GM21576 (cell line): Measurements from ENCODE around the gene PIEZO1.

ENCODE experiments used
- ATAC-seq: cut with Tn5 transposase; IDR thresholded peaks from one replicate; pipeline ENCODE4 v1.9.1; 2021; ENCODE audit warnings: mild to moderate bottlenecking, moderate library complexity; ENCODE audit not compliant: unreplicated experiment

The PIEZO1 gene

GRCh38 chr16:88816736-88817535 lies 31.9 kb upstream of the PIEZO1 start:
- no peak for ATAC-seq

- no peak for ATAC-seq
Observed at GRCh38 chr16:88815901-88816589, 31.0 kb upstream of the PIEZO1 start.

DNA sequence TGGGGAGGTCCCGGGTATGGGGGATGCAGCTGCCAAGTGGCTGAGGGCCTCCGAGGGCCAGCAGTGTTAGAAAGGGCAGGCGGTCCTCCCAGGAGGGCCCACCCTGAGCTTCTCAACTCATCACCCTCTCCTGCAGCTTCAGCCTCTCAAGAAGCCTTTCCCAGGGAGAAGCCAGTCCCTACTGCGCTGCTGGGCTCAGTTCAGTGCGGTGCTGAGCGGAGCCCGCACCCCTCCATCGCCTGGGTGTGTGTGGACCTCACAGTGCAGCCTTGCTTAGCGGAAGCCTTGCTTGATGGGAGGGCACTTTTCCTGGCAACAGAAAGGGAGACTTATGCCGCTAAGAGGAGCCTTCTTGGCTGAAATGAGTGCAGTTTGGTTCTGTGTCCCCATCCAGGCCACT lies 30.2 kb upstream of the PIEZO1 start:
- no peak for ATAC-seq

DNA sequence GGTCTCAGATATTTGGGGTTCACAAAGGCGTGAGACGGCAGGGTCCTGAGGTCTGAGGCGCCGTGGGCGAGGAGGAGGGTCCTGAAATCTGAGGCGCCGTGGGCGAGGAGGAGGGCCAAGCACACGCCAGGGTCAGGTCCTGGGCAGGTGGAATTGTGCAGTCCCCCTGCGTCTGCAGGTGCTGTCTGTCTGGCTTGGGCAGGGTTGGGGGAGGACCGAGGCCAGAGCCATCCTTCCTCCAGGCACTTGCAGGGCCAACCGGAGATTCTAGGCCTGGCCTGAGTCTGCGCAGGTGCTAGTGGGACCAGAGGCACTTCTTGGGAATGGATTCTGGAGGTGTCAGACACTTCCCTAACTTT lies 29.1 kb upstream of the PIEZO1 start:
- no peak for ATAC-seq

GRCh38 chr16:88813269-88814143 lies 28.5 kb upstream of the PIEZO1 start:
- no peak for ATAC-seq

DNA sequence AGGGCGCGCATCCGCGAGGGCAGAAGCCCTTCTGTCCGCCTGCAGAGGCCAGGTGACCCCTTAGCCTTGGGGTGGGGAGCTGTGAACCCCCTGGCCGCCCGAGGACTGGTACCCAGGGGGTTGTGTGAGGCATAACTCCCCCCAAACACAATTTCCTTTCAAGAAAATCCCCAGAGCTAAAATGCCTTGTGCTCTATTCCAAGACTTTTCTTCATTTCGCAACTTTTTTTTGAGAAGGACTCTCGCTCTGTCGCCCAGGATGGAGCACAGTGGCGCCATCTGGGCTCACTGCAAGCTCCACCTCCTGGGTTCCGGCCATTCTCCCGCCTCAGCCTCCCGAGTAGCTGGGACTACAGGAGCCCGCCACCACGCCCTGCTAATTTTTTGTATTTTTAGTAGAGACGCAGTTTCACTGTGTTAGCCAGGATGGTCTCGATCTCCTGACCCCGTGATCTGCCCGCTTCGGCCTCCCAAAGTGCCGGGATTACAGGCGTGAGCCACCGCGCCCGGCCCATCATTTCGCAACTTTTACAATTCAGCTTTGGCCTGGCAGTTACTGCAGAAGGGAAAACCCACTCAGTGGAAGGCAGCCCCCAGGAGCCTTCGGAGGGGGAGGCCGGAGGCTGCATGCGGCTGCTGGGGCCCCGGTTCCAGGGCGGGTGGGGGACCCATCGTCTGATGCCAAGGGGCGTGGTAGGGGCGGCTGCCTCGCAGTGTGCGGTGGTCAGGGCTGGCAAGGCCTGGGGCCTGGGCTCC lies 27.7 kb upstream of the PIEZO1 start:
- ATAC-seq, result no peak

DNA sequence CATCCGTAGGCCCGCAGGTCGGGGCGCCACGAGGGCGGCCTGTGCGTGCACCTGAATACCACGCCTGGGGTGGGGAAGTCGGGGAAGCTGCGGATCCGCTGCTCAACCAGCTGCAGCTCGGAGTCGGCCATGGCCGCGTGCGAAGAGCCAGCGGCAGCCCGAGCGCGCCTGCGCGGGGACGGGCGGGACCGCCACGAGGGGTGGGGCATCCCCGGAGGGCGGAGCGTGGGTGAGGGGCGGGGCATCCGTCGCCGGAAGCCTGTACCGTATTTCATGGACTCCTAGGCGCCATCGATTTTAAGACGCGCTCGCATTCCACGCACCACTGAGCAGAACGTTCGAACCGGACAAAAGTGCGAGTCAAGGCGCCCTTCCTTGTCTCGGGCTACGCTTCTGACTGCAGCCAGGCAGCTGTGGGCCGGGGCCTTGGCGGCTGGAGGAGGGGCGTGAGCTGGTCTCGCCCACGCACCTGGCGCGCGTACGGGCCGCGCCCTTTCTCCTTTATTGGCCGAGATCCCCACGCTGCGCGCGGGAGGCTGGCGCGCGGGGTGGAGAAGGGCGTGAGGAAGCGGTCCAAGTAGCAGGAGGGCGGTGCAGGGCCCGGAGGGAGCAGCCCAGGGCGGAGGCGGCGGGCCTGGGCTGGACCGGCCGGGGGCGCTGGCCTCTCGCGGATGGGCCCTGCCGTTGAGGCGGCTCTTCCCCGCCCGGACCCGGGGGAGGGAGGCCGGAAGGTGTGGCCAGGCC lies 26.9 kb upstream of the PIEZO1 start, which contains the start of gene APRT:
APRT (minus strand) TSS at position 160 of the 744 bp plus-strand sequence; CDS start at position 131, 29 bp downstream.
- peak; percentile 52 for ATAC-seq

DNA sequence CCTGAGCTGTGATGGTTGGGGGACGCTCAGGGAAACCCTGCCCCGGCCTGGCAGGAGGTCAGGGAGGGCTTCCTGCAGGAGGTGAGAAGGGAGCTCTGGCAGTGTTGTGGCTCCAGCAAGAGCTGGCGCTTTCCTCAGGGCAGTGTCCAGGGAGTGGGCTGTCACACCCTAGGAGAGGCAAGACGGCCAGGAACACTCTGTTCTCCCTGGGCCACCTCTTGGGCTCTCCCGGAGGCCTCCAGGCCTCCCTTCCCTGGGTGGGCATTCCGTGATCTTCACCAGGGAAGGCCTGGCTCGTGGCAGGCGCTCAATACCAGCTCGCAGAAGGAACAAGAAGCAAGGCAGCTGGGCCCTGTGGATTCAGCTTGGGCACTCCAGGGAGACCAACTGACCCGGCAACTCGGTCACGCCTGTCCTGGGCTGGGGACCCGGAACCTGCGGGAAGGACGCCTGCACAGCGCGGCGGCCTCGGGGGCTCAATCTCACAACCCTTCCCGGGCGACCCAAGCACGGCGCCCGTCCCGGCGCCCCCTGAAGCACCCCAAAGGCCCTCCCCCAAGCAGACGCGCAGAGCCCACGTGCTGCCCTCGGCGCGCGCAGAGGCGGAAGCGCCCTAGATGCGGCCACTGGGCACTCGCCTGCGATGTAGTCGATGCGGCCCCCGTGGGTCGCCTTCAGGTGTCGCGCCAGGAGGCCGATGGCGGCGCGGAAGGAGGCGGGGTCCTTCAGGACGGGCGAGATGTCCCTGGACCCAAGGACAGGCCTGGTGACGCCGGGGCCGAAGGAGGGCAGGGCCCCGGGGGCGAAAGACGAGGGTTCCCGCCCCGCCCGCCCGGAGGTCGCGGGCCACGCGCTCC lies 26.1 kb upstream of the PIEZO1 start:
- ATAC-seq, result peak; percentile 34

DNA sequence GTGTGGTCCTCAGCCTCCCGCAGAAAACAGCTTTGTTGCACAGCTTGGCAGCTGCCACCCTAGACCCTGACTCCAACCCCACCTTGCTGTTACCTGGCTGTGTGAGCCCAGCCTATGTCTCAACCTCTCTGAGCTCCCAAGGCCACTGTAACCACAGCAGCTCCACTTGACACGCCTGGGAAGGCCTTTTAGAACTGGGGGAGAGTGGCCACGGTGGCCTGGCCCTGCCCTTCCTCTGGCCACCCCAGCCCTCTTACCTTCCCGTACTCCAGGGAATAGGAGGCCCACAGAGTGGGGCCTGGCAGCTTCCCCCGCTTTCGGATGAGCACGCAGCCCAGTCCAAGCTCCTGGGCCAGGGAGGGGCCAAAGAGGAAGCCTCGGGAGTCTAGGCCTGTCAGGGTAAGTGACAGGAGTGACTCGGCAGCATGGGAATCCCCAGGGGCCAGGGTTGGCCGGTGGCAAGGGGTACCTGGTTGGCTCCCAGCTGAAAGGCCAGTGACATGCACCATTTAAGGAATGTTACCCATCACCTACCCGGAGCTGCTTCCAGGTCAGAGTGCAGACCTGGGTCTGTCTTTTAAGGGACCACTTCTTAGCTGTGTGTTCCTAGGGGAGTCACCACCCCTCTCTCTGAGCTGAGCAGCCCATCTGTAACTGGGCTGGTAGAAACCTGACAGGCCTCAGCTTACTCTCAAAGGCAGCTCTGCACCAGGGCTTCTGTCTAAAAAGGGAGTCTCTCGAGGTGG lies 25.3 kb upstream of the PIEZO1 start:
- no peak for ATAC-seq

- ATAC-seq, result no peak
Observed at GRCh38 chr16:88809676-88810165, 24.7 kb upstream of the PIEZO1 start.

DNA sequence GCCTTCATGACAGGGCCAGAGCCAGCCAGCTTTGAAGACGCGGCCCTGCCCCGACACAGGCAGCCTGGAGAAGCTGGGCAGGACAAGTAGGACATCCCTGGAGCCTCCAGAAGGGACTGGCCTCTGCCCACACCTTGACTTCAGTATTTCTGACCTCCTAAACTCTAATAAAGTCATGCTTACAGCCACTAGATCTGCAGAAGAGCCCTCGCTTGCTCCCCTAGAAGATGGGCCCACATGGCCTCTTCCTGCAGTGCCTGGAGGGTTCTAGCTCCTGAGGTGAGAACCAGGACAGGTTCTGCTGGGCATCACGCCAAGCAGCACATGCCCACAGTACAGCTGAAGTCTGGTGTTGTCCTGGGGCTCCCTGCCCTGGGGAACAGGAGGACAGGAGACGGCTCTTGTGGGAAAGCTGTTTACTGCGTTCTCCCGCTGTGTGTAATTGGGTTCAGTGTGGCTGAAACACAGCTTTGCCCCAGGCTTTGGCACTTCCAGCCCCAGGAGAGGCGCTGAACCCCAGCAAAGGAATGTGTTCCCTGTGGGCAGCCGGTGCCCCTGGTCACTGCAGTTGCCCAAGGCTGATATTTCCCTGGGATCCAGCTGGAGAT lies 24.2 kb upstream of the PIEZO1 start:
- ATAC-seq, result no peak

- ATAC-seq, result no peak
Observed at GRCh38 chr16:88807626-88808453, 22.8 kb upstream of the PIEZO1 start.

DNA sequence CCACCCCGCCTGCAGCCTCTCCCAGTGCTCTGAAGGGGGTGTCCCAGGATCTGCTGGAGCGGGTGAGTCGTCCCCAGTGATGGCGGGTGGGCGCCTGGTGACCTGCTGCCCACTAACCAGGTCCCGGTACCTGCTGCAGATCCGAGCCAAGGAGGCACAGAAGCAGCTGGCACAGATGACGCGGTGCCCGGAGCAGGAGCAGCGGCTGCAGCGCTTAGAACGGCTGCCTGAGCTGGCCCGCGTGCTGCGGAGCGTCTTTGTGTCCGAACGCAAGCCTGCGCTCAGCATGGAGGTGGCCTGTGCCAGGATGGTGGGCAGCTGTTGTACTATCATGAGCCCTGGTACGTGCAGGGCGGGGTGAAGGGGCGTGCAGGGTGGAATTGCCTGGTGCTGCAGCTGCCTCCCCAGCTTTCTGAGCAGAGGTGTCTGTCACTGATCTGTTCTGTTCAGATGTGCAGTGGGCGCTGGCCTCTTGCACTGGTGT lies 22.2 kb upstream of the PIEZO1 start:
- no peak for ATAC-seq

- no peak for ATAC-seq
Observed at GRCh38 chr16:88806491-88807111, 21.6 kb upstream of the PIEZO1 start.

DNA sequence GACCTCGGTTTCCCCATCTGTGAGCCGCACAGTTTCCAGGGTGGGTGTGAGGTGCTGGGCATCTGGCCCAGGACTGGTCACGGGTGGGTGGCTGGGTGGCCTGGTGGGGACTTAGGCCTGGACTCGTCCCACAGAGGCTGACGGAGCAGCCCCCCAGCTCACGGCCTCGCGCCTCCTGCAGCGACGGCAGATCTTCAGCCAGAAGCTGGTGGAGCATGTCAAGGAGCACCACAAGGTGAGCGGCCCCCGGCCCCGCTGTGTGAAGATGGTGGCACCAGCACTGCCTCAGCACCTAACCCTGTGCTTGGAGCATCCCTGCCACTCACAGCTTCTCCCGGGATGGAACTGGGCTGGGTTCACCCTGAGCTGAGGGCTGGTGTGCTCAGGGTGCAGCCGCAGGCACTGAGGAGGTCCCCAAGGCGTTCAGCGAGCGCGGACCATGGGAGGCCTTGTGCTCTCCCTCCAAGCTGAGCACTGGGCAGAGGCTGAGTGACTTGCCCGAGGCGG lies 20.9 kb upstream of the PIEZO1 start:
- no peak for ATAC-seq

DNA sequence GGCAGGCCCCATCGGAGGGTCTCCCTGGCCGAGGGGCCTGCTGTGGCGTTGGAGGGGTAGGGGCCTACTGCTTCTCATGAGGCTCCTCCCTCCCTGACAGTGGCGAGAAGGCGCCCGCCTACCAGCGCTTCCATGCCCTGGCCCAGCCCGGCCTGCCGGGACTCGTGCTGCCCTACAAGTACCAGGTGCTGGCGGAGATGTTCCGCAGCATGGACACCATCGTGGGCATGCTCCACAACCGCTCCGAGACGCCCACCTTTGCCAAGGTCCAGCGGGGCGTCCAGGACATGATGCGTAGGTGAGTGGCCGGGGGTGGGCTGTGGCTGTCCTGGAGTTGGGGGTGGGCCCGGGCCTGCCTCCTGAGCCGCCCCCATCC lies 20.3 kb upstream of the PIEZO1 start:
- ATAC-seq, result no peak
